NCI-H2227 (cell line): ENCODE data around the gene MYO5B.
"Not testable (repeated sequence)": the region's sequence is repeated elsewhere in the genome, so short reads cannot be mapped to it uniquely, and the experiment has no call there.

ENCODE experiments used
- DNase-seq: peaks from one replicate; lab custom pipeline; 2025; ENCODE audit not compliant: unreplicated experiment; lab: John Stamatoyannopoulos, UW

Gene MYO5B

DNA sequence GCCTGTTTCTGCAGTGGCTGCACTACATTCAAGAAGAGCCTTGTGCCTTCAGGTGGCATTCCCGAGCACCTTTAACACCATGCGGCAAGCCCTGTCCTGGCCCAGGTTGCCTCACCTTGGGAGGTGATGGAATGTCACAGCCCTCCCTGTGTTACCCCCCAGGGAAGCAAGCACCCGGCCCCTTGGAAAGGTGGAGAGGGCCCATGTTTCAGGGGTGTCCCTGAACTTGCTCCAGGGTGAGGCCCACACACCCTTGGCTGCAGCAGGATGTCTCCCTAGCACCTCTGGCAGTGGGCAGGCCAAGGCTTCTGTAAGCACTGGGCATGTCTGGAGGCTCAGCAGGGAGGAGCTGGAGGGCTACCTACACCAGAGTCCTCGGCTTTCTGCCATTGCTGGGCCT lies 352.3 kb downstream of the MYO5B start:
- DNase-seq, result no peak

DNA sequence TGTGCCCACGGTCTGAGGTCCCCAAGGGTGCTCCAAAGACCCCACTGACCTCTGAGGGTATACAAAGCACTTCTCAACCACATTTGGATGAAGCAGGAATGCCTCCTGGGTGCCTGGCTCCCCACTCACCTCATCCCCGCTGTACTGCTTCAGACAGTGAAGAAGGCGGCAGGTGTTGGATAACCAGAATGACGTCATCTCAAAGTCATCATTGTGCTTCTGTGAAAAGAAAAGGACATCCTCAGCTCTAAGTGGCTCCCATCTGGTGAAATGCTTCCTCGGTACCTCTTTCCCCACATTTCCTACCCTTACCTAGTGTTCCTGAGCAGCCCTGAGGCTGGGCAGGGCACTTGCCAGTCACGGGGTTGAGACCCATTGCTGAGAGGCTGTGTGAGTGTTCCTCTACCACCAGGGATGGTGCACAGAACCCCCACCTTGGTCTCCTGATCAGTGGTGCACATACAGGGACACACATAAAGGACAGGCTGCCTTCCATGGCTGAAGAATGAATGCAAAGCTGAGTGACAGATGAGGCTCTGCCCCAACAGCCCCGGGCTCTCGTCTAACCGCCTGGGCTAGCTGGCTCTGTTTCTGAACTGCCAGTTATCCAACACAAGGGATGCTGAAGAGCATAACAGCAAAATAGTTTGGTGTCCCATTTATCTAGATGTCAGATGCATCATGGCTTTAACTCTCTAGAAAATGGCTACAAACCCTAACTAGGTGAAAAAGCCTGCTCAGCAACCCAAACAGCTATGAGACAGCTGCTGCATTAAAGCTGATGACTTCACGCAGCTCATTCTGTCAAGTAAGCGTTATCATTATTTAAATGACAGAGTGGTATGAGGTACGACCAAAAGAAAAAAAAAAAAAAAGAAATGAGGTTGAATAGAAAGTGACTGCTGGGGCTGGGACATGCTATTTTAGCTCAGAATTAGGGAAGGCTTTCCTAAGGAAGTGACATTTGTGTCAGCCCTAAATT lies 353.4 kb downstream of the MYO5B start:
- DNase-seq, result no peak

DNA sequence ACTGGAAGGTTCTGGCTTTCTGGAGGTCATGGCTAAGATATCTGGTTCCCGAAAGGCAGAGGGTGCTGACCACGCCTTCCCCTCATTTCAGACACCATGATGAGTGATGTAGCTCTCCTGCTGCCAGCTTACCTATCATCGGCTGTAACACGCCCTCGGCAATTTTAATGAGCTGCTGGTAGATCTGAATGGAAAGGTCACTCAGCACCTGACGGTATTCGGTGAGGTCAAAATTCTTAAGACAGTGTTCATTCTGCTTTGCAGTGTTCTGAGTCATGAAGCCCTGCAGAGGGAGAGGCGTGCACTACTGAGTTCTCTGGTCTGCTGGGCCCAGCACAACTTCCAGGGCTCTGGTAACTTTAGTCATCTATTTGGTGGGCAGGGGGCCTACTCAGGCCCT lies 355.9 kb downstream of the MYO5B start:
- no peak for DNase-seq

DNA sequence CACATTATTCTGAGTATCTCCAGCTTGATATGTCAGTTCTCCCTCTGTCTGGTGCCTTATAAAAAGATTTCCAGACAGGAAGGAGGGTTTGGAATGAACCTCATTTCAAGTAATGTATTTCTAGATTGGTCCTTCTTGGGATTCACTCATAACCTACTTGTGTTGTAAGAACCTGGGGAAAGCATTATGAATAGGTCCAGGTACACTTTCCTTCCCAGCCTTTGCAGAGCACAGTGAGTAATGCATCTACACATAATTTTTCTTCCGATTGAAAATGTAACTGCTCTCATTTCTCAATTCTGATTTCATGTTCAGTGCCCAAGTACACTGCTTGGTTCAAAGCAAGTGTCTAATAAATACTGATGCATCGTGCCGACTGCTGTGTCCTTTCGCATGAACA lies 356.6 kb downstream of the MYO5B start:
- DNase-seq, result no peak

DNA sequence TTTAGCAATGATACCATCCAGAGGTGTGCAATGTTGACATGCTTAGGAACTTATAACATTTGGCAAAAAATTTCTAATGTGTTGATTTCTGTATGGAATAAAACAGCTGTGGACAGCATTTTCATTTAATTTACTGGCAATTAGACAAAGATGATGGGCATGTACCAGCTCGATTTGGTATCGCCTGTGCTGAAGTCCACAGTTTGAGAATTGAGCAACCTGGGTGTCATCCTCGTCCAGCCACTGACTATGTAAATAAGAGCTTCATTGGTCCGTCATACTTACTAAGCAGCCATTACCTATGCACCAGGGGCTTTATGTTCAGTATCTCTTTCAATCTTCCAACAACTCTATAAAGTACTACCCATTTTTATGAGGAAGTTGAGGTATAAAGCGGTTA lies 357.1 kb downstream of the MYO5B start:
- no peak for DNase-seq

DNA sequence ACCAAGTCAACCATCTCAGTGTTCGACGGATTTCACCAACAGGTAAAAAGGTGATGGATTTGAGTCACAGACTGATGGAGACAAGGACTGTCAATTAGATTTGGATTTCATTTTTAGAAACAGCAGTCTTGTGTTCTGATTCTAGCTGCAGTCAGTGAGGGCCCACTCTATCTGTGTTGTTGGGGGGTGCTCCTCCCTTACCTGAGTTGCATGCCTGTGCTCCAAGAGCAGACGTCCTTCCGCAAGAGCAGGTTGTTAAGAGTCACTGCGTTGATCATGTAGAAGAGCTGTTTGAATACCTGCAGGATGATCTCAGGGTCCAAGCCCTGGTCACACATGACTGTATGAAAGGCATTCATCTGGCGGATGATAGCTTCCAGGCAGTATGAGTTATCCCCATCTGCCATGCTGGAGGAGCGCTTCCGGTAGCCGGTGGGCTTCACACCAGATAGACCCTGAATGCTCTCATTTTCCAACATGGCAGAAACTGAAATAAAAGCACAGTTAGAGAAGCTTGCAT lies 357.6 kb downstream of the MYO5B start:
- not testable (repeated sequence) for DNase-seq

DNA sequence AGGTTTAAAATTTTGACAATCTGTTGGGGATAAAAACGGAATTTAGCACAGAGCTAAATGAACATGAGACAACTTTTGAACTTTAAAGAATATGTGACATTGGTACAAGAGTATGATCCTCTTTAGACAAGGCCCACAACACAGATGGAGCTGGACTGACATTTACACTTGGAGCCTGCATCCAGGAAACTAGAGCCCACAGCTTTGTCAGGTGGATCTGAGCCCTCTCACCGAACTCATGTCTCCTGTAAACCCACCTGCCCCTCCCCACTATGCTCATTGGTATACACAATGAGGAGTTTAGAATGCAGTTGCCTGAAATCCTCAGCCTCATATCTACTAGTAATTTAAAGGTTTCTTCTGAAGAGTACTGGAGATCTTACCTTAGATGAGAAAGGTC lies 359.5 kb downstream of the MYO5B start:
- DNase-seq, result no peak

DNA sequence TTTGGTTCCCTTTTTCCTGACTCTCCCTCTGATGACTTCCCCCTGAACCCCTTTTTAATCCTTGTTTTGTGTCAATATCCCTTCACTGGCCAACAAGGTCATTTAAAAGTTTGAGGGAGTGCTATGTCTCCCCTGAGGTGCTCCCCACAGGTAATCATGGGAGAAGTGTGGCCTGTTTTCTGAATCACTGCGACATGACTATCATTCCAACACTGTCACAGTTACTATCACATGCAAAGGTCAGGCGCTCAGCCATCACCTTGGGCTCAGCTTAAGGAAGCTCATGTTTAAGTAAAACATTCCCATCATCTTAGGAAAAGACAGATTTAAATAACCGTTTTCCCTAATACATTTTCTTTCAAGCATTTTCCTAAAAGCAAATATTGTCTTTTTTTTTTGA lies 360.7 kb downstream of the MYO5B start:
- no peak for DNase-seq

DNA sequence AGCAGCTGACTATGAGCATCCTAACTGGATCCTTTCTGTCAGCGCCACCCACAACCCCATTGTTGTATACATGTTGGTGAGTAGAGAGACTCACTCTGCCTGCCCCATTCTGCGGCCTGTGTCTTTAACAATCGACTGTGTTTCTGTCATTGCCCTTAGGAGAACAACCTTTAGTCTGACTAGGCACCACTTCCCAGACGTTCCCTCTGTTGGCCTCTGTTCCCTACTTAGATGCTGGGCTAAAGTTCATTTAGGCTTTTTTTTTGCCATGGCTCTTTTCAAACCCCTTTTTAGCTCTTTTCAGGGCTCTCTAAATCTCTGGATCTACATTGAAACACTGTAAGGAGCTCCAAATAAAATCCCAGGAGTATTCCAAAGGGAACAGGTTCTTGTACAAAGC lies 361.1 kb downstream of the MYO5B start:
- no peak for DNase-seq

DNA sequence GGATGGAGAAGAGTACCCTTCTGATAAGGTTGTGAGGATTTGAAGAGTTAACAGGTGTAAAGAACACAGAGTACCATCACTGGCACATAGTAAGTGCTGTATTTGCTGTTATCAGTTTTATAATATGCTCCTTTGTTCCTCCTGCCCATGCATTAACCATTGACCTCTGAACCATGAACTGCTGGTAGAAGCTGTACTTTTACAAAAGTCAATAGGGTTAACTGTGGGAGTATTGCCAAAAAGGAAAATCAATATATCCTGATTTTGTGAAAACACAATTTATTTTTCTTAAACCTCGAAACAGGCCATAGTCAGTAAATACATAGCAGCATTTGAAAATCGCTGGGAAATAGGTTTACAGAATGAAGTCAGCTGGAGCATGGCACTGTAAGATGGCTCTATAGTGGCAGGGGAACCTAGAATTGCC lies 362.7 kb downstream of the MYO5B start:
- DNase-seq, result no peak

DNA sequence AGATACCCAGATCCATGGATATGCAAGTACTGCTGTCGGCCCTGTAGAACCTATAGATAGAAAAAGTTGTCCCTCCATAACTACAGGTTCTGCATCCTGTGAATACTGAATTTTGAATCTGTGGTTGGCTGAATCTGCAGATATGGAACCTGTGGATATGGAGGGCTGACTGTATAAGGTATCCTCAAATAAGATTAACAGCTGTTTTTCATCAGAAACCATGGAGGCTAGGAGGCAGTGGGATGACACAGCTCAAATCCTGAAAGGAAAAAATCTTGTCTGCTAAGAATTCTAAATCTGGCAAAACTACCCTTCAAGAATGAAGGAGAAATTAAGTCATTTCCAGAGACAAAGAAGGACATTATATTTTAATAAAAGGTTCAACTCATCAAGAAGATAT lies 367.0 kb downstream of the MYO5B start:
- DNase-seq, result no peak

DNA sequence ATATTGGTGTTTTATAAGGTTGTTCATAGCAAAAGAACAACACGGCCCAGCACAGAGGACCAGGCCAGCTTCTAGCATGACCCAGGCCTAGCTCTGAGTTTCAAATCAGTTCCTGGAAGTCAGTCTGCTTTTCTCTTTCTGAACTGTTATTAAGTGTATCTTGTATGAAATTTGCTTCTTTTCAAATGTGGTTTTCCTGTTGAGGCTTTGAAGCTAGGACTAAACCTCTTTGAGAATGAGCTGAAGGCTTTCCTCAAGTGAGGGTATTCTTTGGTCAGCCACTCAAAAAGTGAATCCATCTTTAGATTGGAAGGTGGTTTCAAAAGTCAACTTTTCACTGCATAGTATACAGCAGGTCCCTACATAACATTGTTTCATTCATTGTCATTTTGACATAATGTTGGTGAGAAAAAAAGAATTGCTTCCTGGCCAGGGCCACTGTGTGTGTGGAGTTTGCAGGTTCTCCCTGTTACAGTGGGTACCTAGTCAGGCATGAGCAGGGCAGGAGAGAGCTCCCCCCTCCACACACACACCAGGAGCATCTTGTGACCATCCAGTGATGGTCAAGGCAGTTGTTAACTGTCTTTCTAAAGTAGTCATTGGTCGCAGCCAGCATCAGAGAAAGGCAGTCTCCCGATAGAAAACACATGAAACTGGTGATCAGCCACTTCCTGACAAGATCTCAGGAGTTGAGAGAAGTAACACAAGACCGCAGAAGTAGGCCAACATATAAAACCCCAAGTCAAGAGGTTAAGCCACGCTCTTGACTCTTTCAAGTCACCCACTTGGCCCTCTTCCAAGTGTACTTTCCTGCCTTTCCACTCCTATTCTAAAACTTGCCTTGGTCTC lies 374.9 kb downstream of the MYO5B start:
- DNase-seq, result no peak

DNA sequence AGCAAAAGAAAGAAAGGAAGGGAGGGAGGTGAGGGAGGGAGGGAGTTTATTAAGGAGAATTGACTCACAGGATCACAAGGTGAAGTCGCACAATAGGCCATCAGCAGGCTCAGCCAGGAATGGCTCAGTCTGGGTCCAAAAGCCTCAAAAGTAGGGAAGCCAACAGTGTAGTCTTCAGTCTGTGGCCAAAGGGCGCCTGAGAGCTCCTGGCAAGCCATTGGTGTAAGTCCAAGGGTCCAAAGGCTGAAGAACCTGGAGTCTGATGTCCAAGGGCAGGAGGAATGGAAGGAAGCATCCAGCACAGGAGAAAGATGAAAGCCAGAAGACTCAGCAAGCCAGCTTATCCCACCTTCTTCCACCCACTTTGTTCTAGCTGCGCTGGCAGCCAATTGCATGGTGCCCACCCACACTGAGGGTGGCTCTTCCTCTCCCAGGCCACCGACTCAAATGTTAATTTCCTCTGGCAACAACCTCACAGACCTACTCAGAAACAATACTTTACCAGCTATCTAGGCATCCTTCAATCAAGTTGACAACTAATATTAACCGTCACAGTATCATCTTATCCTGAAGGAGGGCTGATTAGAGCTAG lies 375.8 kb downstream of the MYO5B start:
- DNase-seq, result no peak

DNA sequence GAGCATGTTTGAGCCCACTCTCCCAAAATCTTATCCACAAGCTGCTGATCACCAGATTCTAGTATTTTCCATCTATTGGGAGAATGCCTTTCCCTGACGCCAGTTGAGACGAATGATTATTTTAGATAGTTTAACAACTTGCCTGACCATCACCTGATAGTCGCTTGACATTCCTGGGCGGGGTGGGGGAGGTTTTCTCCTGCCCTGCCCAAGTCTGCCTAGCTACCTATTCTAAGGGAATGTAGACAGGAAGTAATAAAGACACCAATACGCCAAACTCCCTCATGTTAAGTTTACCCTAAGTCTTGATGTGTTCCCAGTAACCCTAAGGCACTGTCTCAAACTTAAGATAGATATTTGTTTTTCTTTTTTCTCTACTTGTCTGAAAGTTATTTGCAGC lies 377.0 kb downstream of the MYO5B start:
- no peak for DNase-seq

DNA sequence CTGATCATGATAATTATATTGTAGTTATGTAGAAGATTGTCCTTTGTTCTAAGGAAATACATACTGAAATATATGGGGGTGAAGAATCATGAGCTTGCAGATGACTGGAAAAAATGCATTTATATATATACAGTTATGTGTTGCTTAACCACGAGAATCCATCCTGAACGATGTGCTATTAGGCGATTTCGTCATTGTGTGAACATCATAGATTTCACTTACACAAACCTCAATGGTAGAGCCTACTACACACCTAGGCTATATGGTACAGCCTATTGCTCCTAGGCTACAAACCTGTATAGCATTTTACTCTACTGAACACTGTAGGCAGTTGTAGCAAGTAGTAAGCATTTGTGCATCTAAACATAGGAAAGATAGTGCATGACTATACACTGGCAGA lies 379.0 kb downstream of the MYO5B start:
- no peak for DNase-seq

DNA sequence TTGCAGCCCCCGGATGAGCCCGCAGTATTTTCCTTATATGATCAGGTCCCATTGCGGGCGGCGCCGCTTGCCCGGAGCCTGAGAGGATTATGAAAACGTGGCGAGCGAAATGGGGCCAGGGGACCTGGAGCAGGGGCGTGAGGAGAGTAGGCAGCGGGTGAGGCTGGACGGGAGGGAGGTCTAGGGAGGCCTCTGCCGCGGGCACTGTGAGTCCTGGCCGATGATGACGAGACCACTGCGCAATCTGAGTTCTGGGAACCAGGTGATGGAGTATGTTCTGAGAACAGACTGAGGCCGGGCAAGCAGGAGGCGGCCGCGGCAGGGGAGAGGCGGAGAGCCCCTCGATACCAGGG lies 380.8 kb downstream of the MYO5B start:
- peak; percentile 77 for DNase-seq

DNA sequence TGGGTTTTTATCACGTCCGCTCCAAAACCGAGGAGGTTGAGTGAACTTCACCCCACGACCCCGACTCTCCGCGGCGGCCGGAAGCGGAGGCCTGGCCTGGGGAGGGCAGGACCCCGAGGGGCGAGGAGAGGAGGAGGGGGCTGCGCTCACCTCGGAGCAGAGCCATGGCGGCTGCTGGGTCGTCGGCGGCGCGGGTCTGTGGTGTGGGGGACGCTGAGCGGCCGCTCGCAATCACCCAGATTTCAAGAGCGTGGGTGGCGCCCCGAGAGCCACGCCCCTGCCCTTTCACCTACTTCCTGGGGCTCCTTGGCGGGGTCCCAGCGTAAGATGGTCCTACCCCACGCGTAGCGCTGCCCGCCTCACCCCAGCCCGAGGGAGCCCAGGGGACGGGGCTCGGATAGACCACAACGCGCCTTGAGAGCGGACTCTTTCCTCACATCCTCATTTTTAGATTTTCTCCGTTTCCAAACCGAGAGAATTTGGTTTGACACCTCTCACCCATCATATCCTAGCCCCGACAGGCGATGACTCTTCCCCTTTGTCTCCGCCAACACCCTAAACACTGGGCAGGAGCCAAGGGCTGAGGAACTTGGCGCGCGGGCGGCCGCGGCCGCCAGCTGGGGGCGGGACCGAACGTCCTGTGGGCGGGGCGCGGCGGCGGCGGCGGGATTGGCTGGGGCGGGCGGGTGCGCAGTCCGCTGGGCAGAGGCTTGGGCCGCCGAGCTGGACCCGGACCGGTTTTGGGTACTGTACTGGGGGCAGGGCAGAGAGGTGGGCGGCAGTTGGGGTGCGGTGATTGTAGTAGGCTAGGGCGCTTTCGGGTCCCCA lies 381.4 kb downstream of the MYO5B start, which contains the start of gene ACAA2:
ACAA2 (minus strand) TSS at position 215 of the 828 bp plus-strand sequence; CDS start at position 166, 49 bp downstream.
- DNase-seq, result peak; percentile 83

DNA sequence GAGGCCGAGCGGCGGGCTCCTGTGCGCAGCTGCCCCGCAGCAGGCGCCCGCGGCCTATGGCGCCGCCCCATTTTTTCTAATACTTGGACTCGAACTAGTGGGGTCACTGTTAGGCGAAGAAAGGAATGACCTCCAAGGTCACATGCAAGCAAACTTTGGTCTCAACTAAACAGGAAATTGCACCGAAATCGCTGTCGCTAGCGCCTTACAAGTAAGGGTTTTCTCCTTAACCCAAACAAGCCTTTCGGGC lies 382.0 kb downstream of the MYO5B start:
- peak; percentile 57 for DNase-seq

DNA sequence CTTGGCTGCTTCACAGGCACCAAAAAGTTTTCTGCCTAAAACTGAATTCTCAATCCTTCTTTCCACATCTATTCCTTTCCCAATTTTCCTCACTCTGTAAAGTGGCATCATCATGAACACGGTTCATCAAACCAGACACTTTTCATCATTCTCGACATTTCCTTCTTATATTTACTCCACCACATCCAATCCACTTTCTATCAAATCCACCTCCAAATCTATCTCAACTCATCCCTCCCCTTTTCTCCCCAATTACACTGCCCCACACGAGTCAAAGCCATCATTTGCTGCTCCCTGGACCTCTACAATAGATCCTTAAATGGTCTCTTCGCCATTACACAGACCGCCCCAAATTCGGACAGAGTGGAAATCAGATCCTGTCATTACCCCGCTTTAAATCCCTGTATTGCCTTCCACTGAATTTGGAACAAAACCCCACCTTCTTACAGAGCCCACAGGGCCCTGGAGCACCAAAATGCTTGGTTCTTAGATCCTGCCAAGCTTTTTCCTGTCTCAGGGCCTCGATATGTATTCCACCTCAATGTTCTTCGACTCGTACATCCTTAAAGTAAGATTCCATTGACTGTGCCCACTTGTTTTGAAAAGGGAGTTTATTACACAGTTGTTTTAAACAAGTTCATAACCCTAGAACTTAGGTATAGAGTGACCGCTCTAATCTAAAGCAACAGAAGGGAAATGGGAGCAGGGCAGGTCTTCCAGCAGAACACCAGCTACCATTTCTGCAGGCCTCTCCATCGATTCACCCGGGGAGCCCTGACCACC lies 382.5 kb downstream of the MYO5B start:
- DNase-seq, result peak; percentile 47
